Measurements from ENCODE around the gene ZNF540. TPM values are rescaled to one million over a fixed set of nuclear protein-coding genes. Genes with fewer than 3 reads are reported as not detected.

ZNF540 gene
- total and polyA plus RNA-seq, 9 of the 15 experiments (the other 6 are each of a cell fraction or from before 2014, with no cell fraction given): 0.20 to 0.95 (median 0.44) TPM

DNA sequence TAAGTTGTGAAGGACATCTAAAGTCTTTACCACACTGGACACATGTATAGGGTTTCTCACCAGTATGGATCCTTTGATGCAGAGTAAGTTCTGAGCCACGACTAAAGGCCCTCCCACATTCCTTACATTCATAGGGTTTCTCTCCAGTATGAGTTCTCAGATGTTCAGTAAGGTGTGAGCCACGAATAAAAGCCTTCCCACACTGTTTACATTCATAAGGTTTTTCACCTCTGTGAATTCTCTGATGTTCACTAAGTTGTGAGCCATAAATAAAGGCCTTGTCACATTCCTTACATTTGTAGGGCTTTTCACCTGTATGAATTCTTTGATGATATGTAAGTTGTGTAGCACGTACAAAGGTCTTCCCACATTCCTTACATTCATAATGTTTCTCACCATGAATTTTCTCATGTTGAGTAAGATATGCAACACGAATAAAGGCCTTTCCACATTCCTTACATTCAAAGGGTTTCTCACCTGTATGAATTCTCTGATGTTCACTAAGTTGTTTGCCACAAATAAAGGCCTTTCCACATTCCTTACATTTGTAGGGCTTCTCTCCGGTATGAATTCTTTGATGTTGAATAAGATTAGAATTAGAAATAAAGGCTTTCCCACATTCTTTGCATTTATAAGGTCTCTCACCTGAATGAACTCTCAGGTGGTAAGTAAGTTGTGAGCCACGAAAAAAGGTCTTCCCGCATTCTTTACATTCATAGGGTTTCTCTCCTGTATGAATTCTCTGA is 29.9 kb upstream of the ZNF540 start:
- Histone ChIP-seq H3K9me1 (ENCODE audit: control insufficient read depth, insufficient read depth, low read length) (no peaks in the 10 kb centered on the region), H3K27ac (ENCODE audit: extremely low read depth, low read depth, low read length) (no peak overlapping the region), H3K4me1 (replicated peaks in 1 of 2; ENCODE audit: control insufficient read depth in 2 of 2, insufficient read depth in 2 of 2, low read length in 2 of 2) (no peaks in the 10 kb centered on the region), H4K20me1 (replicated peaks; ENCODE audit: control insufficient read depth, insufficient read depth, low read length) (no peaks in the 10 kb centered on the region), H3K36me3 (ENCODE audit: control insufficient read depth, insufficient read depth, low read length) (no peaks in the 10 kb centered on the region), H3K4me3 (no peak overlapping the region), H3K79me2 (ENCODE audit: control insufficient read depth, insufficient read depth, low read length) (no peaks in the 10 kb centered on the region), H3K9ac (ENCODE audit: insufficient read depth in 1 of 2, low read depth in 2 of 2, low read length in 2 of 2) (no peak overlapping the region), H3K9me3 (replicated peaks; ENCODE audit: control insufficient read depth, insufficient read depth, low read depth, low read length) (peaks cover 13% of the 10 kb centered on the region), H3K4me2 (ENCODE audit: insufficient read depth, low read length) (no peak overlapping the region), H2AFZ (ENCODE audit: low read depth, low read length) (no peak overlapping the region), H3K27me3 (ENCODE audit: control insufficient read depth in 2 of 2, insufficient read depth in 2 of 2, low read length in 2 of 2) (no peaks in the 10 kb centered on the region)
- TF ChIP-seq NR2C1 (IDR thresholded peaks at IDR 0.05): no peak
- no peak for TF ChIP-seq NR2C1 (tag; IDR thresholded peaks at IDR 0.05)
- TF ChIP-seq, protein P1, sequence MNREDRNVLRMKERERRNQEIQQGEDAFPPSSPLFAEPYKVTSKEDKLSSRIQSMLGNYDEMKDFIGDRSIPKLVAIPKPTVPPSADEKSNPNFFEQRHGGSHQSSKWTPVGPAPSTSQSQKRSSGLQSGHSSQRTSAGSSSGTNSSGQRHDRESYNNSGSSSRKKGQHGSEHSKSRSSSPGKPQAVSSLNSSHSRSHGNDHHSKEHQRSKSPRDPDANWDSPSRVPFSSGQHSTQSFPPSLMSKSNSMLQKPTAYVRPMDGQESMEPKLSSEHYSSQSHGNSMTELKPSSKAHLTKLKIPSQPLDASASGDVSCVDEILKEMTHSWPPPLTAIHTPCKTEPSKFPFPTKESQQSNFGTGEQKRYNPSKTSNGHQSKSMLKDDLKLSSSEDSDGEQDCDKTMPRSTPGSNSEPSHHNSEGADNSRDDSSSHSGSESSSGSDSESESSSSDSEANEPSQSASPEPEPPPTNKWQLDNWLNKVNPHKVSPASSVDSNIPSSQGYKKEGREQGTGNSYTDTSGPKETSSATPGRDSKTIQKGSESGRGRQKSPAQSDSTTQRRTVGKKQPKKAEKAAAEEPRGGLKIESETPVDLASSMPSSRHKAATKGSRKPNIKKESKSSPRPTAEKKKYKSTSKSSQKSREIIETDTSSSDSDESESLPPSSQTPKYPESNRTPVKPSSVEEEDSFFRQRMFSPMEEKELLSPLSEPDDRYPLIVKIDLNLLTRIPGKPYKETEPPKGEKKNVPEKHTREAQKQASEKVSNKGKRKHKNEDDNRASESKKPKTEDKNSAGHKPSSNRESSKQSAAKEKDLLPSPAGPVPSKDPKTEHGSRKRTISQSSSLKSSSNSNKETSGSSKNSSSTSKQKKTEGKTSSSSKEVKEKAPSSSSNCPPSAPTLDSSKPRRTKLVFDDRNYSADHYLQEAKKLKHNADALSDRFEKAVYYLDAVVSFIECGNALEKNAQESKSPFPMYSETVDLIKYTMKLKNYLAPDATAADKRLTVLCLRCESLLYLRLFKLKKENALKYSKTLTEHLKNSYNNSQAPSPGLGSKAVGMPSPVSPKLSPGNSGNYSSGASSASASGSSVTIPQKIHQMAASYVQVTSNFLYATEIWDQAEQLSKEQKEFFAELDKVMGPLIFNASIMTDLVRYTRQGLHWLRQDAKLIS (CRISPR knock-in tag; IDR thresholded peaks at IDR 0.05): no peak
- no peak for TF ChIP-seq PHF8 (IDR thresholded peaks at IDR 0.05; ENCODE audit: borderline replicate concordance, low read length)
- TF ChIP-seq ZNF274 (IDR thresholded peaks at IDR 0.05; ENCODE audit: borderline replicate concordance, low read depth, low read length): peak; percentile 99
- TF ChIP-seq SRF (CRISPR knock-in tag; IDR thresholded peaks at IDR 0.05): no peak
- TF ChIP-seq GTF2F1 (IDR thresholded peaks at IDR 0.05; ENCODE audit: low read depth, low read length): no peak
- TF ChIP-seq ZNF184 (CRISPR knock-in tag; IDR thresholded peaks at IDR 0.05): no peak
- in situ Hi-C loops (cut with MboI) (no loop called here), intact Hi-C loops (cut with micrococcal nuclease) (no loop called here)
- ChIA-PET POLR2A (no interaction called here), CTCF (ENCODE audit: low intra/inter-chr PET ratio) (no interaction called here)
- ATAC-seq: no peak
- 11% methylated on average over 7 of the region's 7 CpGs for whole genome bisulfite sequencing (ENCODE audit: insufficient coverage, low coverage, missing lambda C conversion rate)
- DNase-seq (ENCODE audit: extremely low read depth in 1 of 4, low spot score in 3 of 4): no peak
- no TSS peak for BruUV-seq (replicated peaks)
- no peak for FAIRE-seq

Data from K562 (cell line).